Peyer's patch (tissue), 4 donors: ENCODE results near the gene GPAT2.
"Not testable (repeated sequence)": the region's sequence is repeated elsewhere in the genome, so short reads cannot be mapped to it uniquely, and the experiment has no call there.

Experiments
- CTCF ChIP-seq, 6 experiments: fragments of 450-650 bp in 4 of 6; fragments of 200-600 bp in 2 of 6; sonication (generic) in 1 of 6; IDR thresholded peaks; one replicate each; pipeline ENCODE4 v1.5.1; 2017 to 2019; ENCODE audit warnings: antibody characterized with exemption in 6 of 6, mild to moderate bottlenecking in 3 of 6, moderate library complexity in 1 of 6
- POLR2A ChIP-seq, 2 donors: fragments of 450-650 bp; IDR thresholded peaks; one replicate each; pipeline ENCODE4 v1.5.1; 2017; ENCODE audit warnings: antibody characterized with exemption in 2 of 2, mild to moderate bottlenecking in 2 of 2, moderate library complexity in 2 of 2

GRCh38 chr2:96025755-96026154 is 9.0 kb downstream of the GPAT2 start:
- TF ChIP-seq POLR2A, CTCF (IDR thresholded peaks at IDR 0.05): not testable (repeated sequence)
